CD14-positive monocyte (primary cell): Measurements from ENCODE around the gene UBAP1L. TPM values are rescaled to one million over a fixed set of nuclear protein-coding genes. Genes with fewer than 3 reads are reported as not detected.

ENCODE experiments used
- DNase-seq, 3 donors: peaks; one replicate each; pipeline ENCODE4 v3.0.0-alpha.2; 2011 to 2022
- H2AFZ ChIP-seq: 2 replicates; pipeline ENCODE4 v1.6.0; 2012; ENCODE audit warnings: mild to moderate bottlenecking, low read depth, low read length, inconsistent platforms; ENCODE audit not compliant: insufficient read depth, poor library complexity, severe bottlenecking
- H3K27ac ChIP-seq, 2 donors: 1 replicate in 1 of 2; 2 replicates in 1 of 2; pipeline ENCODE4 v1.5.1; 2012 to 2013; ENCODE audit warnings: low read length in 2 of 2, control low read depth in 1 of 2, inconsistent platforms in 1 of 2, low read depth in 1 of 2, mild to moderate bottlenecking in 1 of 2
- H3K27me3 ChIP-seq, 2 donors: one replicate each; pipeline versions ENCODE4 v1.6.0 to v1.6.1; 2011 to 2013; ENCODE audit warnings: low read length in 2 of 2; ENCODE audit not compliant: control insufficient read depth in 2 of 2, insufficient read depth in 2 of 2
- H3K36me3 ChIP-seq, 2 donors: replicated peaks in 1 of 2; 1 replicate in 1 of 2; 2 replicates in 1 of 2; pipeline versions ENCODE4 v1.5.1 to v1.6.1; 2012 to 2013; ENCODE audit warnings: low read length in 2 of 2, control low read depth in 1 of 2, inconsistent platforms in 1 of 2, mild to moderate bottlenecking in 1 of 2; ENCODE audit not compliant: insufficient read depth in 2 of 2, control insufficient read depth in 1 of 2
- H3K4me1 ChIP-seq, 2 donors: 1 replicate in 1 of 2; 2 replicates in 1 of 2; pipeline versions ENCODE4 v1.5.1 to v1.6.1; 2012 to 2013; ENCODE audit warnings: low read length in 2 of 2, control low read depth in 1 of 2, inconsistent platforms in 1 of 2, mild to moderate bottlenecking in 1 of 2, moderate library complexity in 1 of 2; ENCODE audit not compliant: insufficient read depth in 2 of 2, control insufficient read depth in 1 of 2
- H3K4me2 ChIP-seq: replicated peaks from 2 replicates; pipeline ENCODE3; 2012; ENCODE audit warnings: low read length, moderate library complexity, mild to moderate bottlenecking; ENCODE audit not compliant: poor library complexity, severe bottlenecking; ENCODE audit errors: extremely low read depth
- H3K4me3 ChIP-seq, 3 experiments: fragments of 200-600 bp in 1 of 3; sonication (generic) in 1 of 3; replicated peaks in 1 of 3; 1 replicate in 2 of 3; 2 replicates in 1 of 3; pipeline ENCODE4 v1.5.1; 2011 to 2013; ENCODE audit warnings: low read length in 3 of 3, mild to moderate bottlenecking in 3 of 3, control low read depth in 2 of 3, low read depth in 2 of 3, inconsistent platforms in 1 of 3, moderate library complexity in 1 of 3
- H3K79me2 ChIP-seq: 2 replicates; pipeline ENCODE4 v1.6.0; 2012; ENCODE audit warnings: mild to moderate bottlenecking, control low read depth, inconsistent platforms, low read length, moderate library complexity; ENCODE audit not compliant: insufficient read depth
- H3K9ac ChIP-seq: 2 replicates; pipeline ENCODE4 v1.6.0; 2017; ENCODE audit warnings: low read length, mild to moderate bottlenecking; ENCODE audit not compliant: insufficient read depth, poor library complexity, severe bottlenecking
- H3K9me3 ChIP-seq, 2 donors: replicated peaks in 1 of 2; 1 replicate in 1 of 2; 2 replicates in 1 of 2; pipeline versions ENCODE4 v1.5.1 to v1.6.1; 2012 to 2013; ENCODE audit warnings: low read length in 2 of 2, control low read depth in 1 of 2; ENCODE audit not compliant: control insufficient read depth in 1 of 2, insufficient read depth in 1 of 2
- H4K20me1 ChIP-seq: 2 replicates; pipeline ENCODE4 v1.6.0; 2012; ENCODE audit warnings: mild to moderate bottlenecking, low read length, control low read depth, moderate library complexity; ENCODE audit not compliant: insufficient read depth
- H3K27ac Mint-ChIP-seq, 7 donors: one replicate each; pipeline ENCODE4 v1.8.0; 2020; ENCODE audit warnings: mild to moderate bottlenecking in 7 of 7, mixed read lengths in 7 of 7, moderate library complexity in 6 of 7, inconsistent platforms in 2 of 7
- H3K27me3 Mint-ChIP-seq, 3 donors: one replicate each; pipeline ENCODE4 v1.8.0; 2021 to 2022; ENCODE audit warnings: low read depth in 3 of 3, mild to moderate bottlenecking in 3 of 3, mixed read lengths in 3 of 3, moderate library complexity in 3 of 3, inconsistent platforms in 1 of 3
- H3K36me3 Mint-ChIP-seq, 2 donors: one replicate each; pipeline ENCODE4 v1.8.0; 2020; ENCODE audit warnings: mixed read lengths in 2 of 2, inconsistent platforms in 1 of 2, mild to moderate bottlenecking in 1 of 2
- H3K4me1 Mint-ChIP-seq: one replicate; pipeline ENCODE4 v1.8.0; 2020; ENCODE audit warnings: mild to moderate bottlenecking, mixed read lengths
- H3K4me3 Mint-ChIP-seq, 2 donors: one replicate each; pipeline ENCODE4 v1.8.0; 2020; ENCODE audit warnings: mild to moderate bottlenecking in 2 of 2, mixed read lengths in 2 of 2, moderate library complexity in 1 of 2
- H3K9me3 Mint-ChIP-seq, 7 donors: one replicate each; pipeline ENCODE4 v1.8.0; 2020 to 2022; ENCODE audit warnings: mixed read lengths in 7 of 7, mild to moderate bottlenecking in 6 of 7, moderate library complexity in 6 of 7, inconsistent platforms in 2 of 7
- CTCF ChIP-seq: fragments of 200-600 bp; IDR thresholded peaks from one replicate; pipeline ENCODE4 v1.8.0; 2022; ENCODE audit warnings: antibody characterized with exemption, mild to moderate bottlenecking
- WGBS: methylation state at CpG from one replicate; pipeline ENCODE4 v1.1.5; 2013; ENCODE audit warnings: missing lambda C conversion rate; ENCODE audit not compliant: insufficient coverage; 5-methylcytosine and 5-hydroxymethylcytosine counted together
- intact Hi-C, 2 donors: fragments of 100-400 bp; cut with micrococcal nuclease; formaldehyde crosslinking; loops; one replicate each; pipeline versions ENCODE4 v1.15.0 to v1.15.1; 2023
- polyA plus RNA-seq, 3 donors: library from polyadenylated mRNA; depleted of rRNA in 1 of 3; unstranded in 2 of 3; stranded (reverse) in 1 of 3; fragments of 300-500 nt in 2 of 3; fragments of >200 nt in 1 of 3; fragmentation: Illumina TruSeq in 2 of 3; gene quantifications; 1 replicate in 2 of 3; 2 replicates in 1 of 3; pipeline ENCODE4 v1.2.3, GENCODE V29; 2012 to 2021

UBAP1L gene
- polyA plus RNA-seq, 3 donors = 4.8 TPM; not detected in 2

GRCh38 chr15:65087873-65088642, 26.9 kb downstream of the UBAP1L start:
- DNase-seq = no peak
- no peak overlapping the region for H3K9ac ChIP-seq
- no peak overlapping the region for H3K4me3 ChIP-seq
- H4K20me1 ChIP-seq = no peaks in the 10 kb centered on the region
- H2AFZ ChIP-seq = no peak overlapping the region
- H3K4me1 Mint-ChIP-seq = no peaks in the 10 kb centered on the region
- H3K9me3 Mint-ChIP-seq = no peaks in the 10 kb centered on the region
- peaks cover 9 to 28% (median 10%) of the 10 kb centered on the region in 3 donors for H3K27me3 Mint-ChIP-seq
- no peaks in the 10 kb centered on the region for H3K36me3 Mint-ChIP-seq
- H3K27me3 ChIP-seq = peaks cover 0 to 9% of the 10 kb centered on the region in 2 donors
- H3K4me2 ChIP-seq = no peak overlapping the region
- H3K9me3 ChIP-seq = no peaks in the 10 kb centered on the region
- no peaks in the 10 kb centered on the region for H3K79me2 ChIP-seq
- H3K4me3 Mint-ChIP-seq = no peak overlapping the region
- intact Hi-C loops = loop anchor here in 1 of 2 donors (10.0 kb wide), 1 partner anchor 353 kb away; no protein-coding TSS in a partner anchor
- no peak overlapping the region for H3K27ac ChIP-seq
- no peaks in the 10 kb centered on the region for H3K4me1 ChIP-seq
- no peak overlapping the region for H3K27ac Mint-ChIP-seq
- TF ChIP-seq CTCF = no peak
- WGBS = 97% methylated on average over 10 of the region's 13 CpGs
- no peaks in the 10 kb centered on the region for H3K36me3 ChIP-seq

GRCh38 chr15:65087411-65087810, 27.6 kb downstream of the UBAP1L start:
- H4K20me1 ChIP-seq = no peaks in the 10 kb centered on the region
- Mint-ChIP-seq H3K4me1 (peaks cover 5% of the 10 kb centered on the region), H3K27ac (no peak overlapping the region), H3K36me3 (no peaks in the 10 kb centered on the region), H3K27me3 (peaks cover 11 to 34% (median 14%) of the 10 kb centered on the region in 3 donors), H3K4me3 (no peak overlapping the region), H3K9me3 (no peaks in the 10 kb centered on the region)
- peaks cover 0 to 10% of the 10 kb centered on the region in 2 donors for H3K27me3 ChIP-seq
- H3K27ac ChIP-seq = no peak overlapping the region
- no peak overlapping the region for H3K9ac ChIP-seq
- no peaks in the 10 kb centered on the region for H3K79me2 ChIP-seq
- no peak for TF ChIP-seq CTCF
- WGBS = 96% methylated on average over 3 of the region's 3 CpGs
- H3K36me3 ChIP-seq = no peaks in the 10 kb centered on the region
- H3K9me3 ChIP-seq = no peaks in the 10 kb centered on the region
- no peak overlapping the region for H3K4me3 ChIP-seq
- no peaks in the 10 kb centered on the region for H3K4me1 ChIP-seq
- no peak overlapping the region for H2AFZ ChIP-seq
- intact Hi-C loops = loop anchor here in 1 of 2 donors (10.0 kb wide), 1 partner anchor 353 kb away; no protein-coding TSS in a partner anchor
- DNase-seq = no peak
- no peak overlapping the region for H3K4me2 ChIP-seq
